HepG2 (cell line): ENCODE data around the gene PNMA3. TPM values are rescaled to one million over a fixed set of nuclear protein-coding genes. Genes with fewer than 3 reads are reported as not detected.

ENCODE experiments used
- BRD4 ChIP-seq: sonication (generic); formaldehyde crosslinking; IDR thresholded peaks from 2 replicates; pipeline ENCODE4 v1.4.0; 2020; ENCODE audit warnings: missing genetic modification reagents
- DRAP1 ChIP-seq: IDR thresholded peaks from 2 replicates; pipeline ENCODE4 v1.6.1; 2016; ENCODE audit warnings: missing genetic modification reagents, missing compliant biosample characterization
- E2F1 ChIP-seq: sonication (generic); formaldehyde crosslinking; IDR thresholded peaks from 2 replicates; pipeline ENCODE4 v1.5.0; 2020; ENCODE audit warnings: missing genetic modification reagents
- ELF3 ChIP-seq: IDR thresholded peaks from 2 replicates; pipeline ENCODE4 v1.6.1; 2016; ENCODE audit warnings: missing genetic modification reagents, missing compliant biosample characterization
- FOXA3 ChIP-seq: IDR thresholded peaks from 2 replicates; pipeline ENCODE4 v1.6.1; 2016; ENCODE audit warnings: missing genetic modification reagents, missing compliant biosample characterization
- HNF4A ChIP-seq: sonication (generic); formaldehyde crosslinking; IDR thresholded peaks from 2 replicates; pipeline ENCODE4 v1.4.0; 2020; ENCODE audit warnings: missing genetic modification reagents
- MAFG ChIP-seq: sonication (generic); formaldehyde crosslinking; IDR thresholded peaks from 2 replicates; pipeline ENCODE4 v1.5.1; 2020; ENCODE audit warnings: mild to moderate bottlenecking, missing genetic modification reagents
- MTF1 ChIP-seq: sonication (generic); formaldehyde crosslinking; IDR thresholded peaks from 2 replicates; pipeline ENCODE4 v1.5.0; 2020; ENCODE audit warnings: missing genetic modification reagents
- RXRB ChIP-seq: IDR thresholded peaks from 2 replicates; pipeline ENCODE4 v1.6.1; 2016; ENCODE audit warnings: borderline replicate concordance, missing genetic modification reagents, missing compliant biosample characterization
- SOX6 ChIP-seq, 2 experiments: fragments of 450-650 bp in 1 of 2; sonication (generic) in 1 of 2; formaldehyde crosslinking in 1 of 2; IDR thresholded peaks; 2 replicates each; pipeline versions ENCODE4 v1.4.0 to v1.6.1; 2017 to 2020; ENCODE audit warnings: antibody characterized with exemption in 1 of 2, mild to moderate bottlenecking in 1 of 2, missing genetic modification reagents in 1 of 2
- TARDBP ChIP-seq: sonication (generic); formaldehyde crosslinking; IDR thresholded peaks from 2 replicates; pipeline ENCODE4 v1.8.0; 2022; ENCODE audit warnings: mild to moderate bottlenecking, missing genetic modification reagents
- TFAP4 ChIP-seq: sonication (generic); IDR thresholded peaks from 2 replicates; pipeline ENCODE4 v1.6.1; 2016; ENCODE audit warnings: low read depth, borderline replicate concordance
- ZFP36L1 ChIP-seq: sonication (generic); formaldehyde crosslinking; IDR thresholded peaks from 2 replicates; pipeline ENCODE4 v1.8.0; 2022; ENCODE audit warnings: mild to moderate bottlenecking, missing genetic modification reagents, moderate library complexity
- ZFP90 ChIP-seq: sonication (generic); formaldehyde crosslinking; IDR thresholded peaks from 2 replicates; pipeline ENCODE4 v1.8.0; 2022; ENCODE audit warnings: missing genetic modification reagents, mild to moderate bottlenecking, inconsistent platforms, borderline replicate concordance
- ZNF451 ChIP-seq: sonication (generic); formaldehyde crosslinking; IDR thresholded peaks from 2 replicates; pipeline ENCODE4 v1.5.0; 2020; ENCODE audit warnings: mild to moderate bottlenecking, missing genetic modification reagents
- polyA plus RNA-seq, 8 experiments: library from polyadenylated mRNA; depleted of rRNA in 3 of 8; stranded (reverse) in 7 of 8; unstranded in 1 of 8; fragments of >200 nt; fragmentation: Illumina TruSeq in 4 of 8; extraction: Trizol in 4 of 8; gene quantifications; 2 replicates each; pipeline versions ENCODE4 v1.2.1 to v1.2.3, GENCODE V29; 2011 to 2016; ENCODE audit warnings: low read depth in 4 of 8, missing spikeins in 1 of 8, mixed read lengths in 1 of 8; ENCODE audit not compliant: insufficient read depth in 1 of 8
- total RNA-seq, 5 experiments: library from RNA; depleted of rRNA; stranded (reverse); fragments of >200 nt; fragmentation: Illumina TruSeq; extraction: Trizol; gene quantifications; 2 replicates each; pipeline ENCODE4 v1.2.3, GENCODE V29; 2016; ENCODE audit warnings: low read depth in 1 of 5
- TF ChIP-seq, protein P1 (sequence below): sonication (generic); formaldehyde crosslinking; IDR thresholded peaks from 2 replicates; pipeline ENCODE4 v1.9.0; 2021; ENCODE audit warnings: missing genetic modification reagents, borderline replicate concordance
- TF ChIP-seq, protein P2 (sequence below): sonication (generic); formaldehyde crosslinking; IDR thresholded peaks from 2 replicates; pipeline ENCODE4 v1.4.0; 2020; ENCODE audit warnings: mild to moderate bottlenecking, missing genetic modification reagents
- TF ChIP-seq, protein P3 (sequence below): sonication (generic); formaldehyde crosslinking; IDR thresholded peaks from 2 replicates; pipeline ENCODE4 v1.4.0; 2020; ENCODE audit warnings: mild to moderate bottlenecking, missing genetic modification reagents

Gene PNMA3
- total and polyA plus RNA-seq, 2 of the 13 experiments (the other 11 are each of a cell fraction or from before 2014, with no cell fraction given), result not detected

DNA sequence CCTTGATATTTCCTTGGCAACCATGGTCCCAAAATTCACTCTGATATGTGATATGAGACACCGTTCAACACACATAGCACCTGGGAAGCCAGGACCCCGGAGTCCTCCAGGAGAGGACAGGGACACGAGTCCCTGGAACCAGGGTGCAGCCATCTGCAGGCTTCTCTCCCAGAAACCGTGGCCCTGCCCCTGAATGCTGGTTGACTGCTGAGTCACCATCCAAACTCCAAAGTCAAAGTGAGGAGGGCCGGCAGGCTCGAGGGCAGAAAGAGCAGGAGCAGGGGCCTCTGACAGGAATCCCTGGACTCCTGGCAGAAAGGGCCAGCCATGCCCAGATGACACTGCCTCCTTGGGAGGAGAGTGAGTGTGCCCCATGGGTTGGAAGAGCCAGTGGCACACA is 9.1 kb downstream of the PNMA3 start (continued):
- no peak for TF ChIP-seq TFAP4
- TF ChIP-seq, protein P1, sequence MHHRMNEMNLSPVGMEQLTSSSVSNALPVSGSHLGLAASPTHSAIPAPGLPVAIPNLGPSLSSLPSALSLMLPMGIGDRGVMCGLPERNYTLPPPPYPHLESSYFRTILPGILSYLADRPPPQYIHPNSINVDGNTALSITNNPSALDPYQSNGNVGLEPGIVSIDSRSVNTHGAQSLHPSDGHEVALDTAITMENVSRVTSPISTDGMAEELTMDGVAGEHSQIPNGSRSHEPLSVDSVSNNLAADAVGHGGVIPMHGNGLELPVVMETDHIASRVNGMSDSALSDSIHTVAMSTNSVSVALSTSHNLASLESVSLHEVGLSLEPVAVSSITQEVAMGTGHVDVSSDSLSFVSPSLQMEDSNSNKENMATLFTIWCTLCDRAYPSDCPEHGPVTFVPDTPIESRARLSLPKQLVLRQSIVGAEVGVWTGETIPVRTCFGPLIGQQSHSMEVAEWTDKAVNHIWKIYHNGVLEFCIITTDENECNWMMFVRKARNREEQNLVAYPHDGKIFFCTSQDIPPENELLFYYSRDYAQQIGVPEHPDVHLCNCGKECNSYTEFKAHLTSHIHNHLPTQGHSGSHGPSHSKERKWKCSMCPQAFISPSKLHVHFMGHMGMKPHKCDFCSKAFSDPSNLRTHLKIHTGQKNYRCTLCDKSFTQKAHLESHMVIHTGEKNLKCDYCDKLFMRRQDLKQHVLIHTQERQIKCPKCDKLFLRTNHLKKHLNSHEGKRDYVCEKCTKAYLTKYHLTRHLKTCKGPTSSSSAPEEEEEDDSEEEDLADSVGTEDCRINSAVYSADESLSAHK, result no peak
- TF ChIP-seq, protein P2, sequence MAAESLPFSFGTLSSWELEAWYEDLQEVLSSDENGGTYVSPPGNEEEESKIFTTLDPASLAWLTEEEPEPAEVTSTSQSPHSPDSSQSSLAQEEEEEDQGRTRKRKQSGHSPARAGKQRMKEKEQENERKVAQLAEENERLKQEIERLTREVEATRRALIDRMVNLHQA, result no peak
- TF ChIP-seq BRD4 (CRISPR knock-in tag), result no peak
- peak; percentile 45; the same call in 1 of the 2 replicates for TF ChIP-seq HNF4A (CRISPR knock-in tag)
- TF ChIP-seq MAFG (CRISPR knock-in tag), result peak; percentile 30; the same call in 1 of the 2 replicates
- TF ChIP-seq ELF3, result 0 out of 2 replicates have a peak, but pooled peaks have one; percentile 8
- TF ChIP-seq TARDBP, result no peak
- TF ChIP-seq FOXA3 (CRISPR knock-in tag), result no peak
- TF ChIP-seq ZNF451 (CRISPR knock-in tag), result no peak
- TF ChIP-seq, protein P3, sequence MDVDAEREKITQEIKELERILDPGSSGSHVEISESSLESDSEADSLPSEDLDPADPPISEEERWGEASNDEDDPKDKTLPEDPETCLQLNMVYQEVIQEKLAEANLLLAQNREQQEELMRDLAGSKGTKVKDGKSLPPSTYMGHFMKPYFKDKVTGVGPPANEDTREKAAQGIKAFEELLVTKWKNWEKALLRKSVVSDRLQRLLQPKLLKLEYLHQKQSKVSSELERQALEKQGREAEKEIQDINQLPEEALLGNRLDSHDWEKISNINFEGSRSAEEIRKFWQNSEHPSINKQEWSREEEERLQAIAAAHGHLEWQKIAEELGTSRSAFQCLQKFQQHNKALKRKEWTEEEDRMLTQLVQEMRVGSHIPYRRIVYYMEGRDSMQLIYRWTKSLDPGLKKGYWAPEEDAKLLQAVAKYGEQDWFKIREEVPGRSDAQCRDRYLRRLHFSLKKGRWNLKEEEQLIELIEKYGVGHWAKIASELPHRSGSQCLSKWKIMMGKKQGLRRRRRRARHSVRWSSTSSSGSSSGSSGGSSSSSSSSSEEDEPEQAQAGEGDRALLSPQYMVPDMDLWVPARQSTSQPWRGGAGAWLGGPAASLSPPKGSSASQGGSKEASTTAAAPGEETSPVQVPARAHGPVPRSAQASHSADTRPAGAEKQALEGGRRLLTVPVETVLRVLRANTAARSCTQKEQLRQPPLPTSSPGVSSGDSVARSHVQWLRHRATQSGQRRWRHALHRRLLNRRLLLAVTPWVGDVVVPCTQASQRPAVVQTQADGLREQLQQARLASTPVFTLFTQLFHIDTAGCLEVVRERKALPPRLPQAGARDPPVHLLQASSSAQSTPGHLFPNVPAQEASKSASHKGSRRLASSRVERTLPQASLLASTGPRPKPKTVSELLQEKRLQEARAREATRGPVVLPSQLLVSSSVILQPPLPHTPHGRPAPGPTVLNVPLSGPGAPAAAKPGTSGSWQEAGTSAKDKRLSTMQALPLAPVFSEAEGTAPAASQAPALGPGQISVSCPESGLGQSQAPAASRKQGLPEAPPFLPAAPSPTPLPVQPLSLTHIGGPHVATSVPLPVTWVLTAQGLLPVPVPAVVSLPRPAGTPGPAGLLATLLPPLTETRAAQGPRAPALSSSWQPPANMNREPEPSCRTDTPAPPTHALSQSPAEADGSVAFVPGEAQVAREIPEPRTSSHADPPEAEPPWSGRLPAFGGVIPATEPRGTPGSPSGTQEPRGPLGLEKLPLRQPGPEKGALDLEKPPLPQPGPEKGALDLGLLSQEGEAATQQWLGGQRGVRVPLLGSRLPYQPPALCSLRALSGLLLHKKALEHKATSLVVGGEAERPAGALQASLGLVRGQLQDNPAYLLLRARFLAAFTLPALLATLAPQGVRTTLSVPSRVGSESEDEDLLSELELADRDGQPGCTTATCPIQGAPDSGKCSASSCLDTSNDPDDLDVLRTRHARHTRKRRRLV (CRISPR knock-in tag), result no peak
- no peak for TF ChIP-seq E2F1 (CRISPR knock-in tag)
- TF ChIP-seq ZFP90 (CRISPR knock-in tag), result no peak
- no peak for TF ChIP-seq ZFP36L1 (CRISPR knock-in tag)
- no peak for TF ChIP-seq SOX6 (IDR thresholded peaks at IDR 0.05)
- TF ChIP-seq SOX6 (CRISPR knock-in tag; IDR thresholded peaks at IDR 0.05), result no peak
- TF ChIP-seq RXRB (CRISPR knock-in tag), result 0 out of 2 replicates have a peak, but pooled peaks have one; percentile 14
- TF ChIP-seq MTF1 (CRISPR knock-in tag), result no peak
- no peak for TF ChIP-seq DRAP1 (CRISPR knock-in tag)
